IMR-90 (cell line): Measurements from ENCODE around the gene DAPK3. TPM values are rescaled to one million over a fixed set of nuclear protein-coding genes. Genes with fewer than 3 reads are reported as not detected.

Experiments used
- ATAC-seq: fragments of 200-7000 bp; cut with Tn5 transposase; 2 replicates; pipeline ENCODE4 v1.9.1; 2020; ENCODE audit warnings: low read depth, mild to moderate bottlenecking, moderate library complexity
- BruUV-seq: library from RNA; stranded (reverse); fragments of 400-500 nt; replicated peaks from 2 replicates; lab custom pipeline; 2021; lab: Mats Ljungman, UMichigan
- CTCF ChIA-PET: fragments of 300-600 bp; formaldehyde crosslinking; extraction: SDS; loops from one replicate; lab custom pipeline; 2021; ENCODE audit warnings: antibody characterized with exemption; lab: Yijun Ruan, JAX
- POLR2A ChIA-PET: fragments of 300-600 bp; sonication (Branson Sonifier 250); formaldehyde crosslinking; loops from one replicate; lab custom pipeline; 2022; ENCODE audit warnings: antibody characterized with exemption; ENCODE audit not compliant: unreplicated experiment; lab: Charles Lee
- DNase-seq: peaks from one replicate; pipeline ENCODE4 v3.0.0; 2013
- H2AFZ ChIP-seq: replicated peaks from 2 replicates; pipeline ENCODE3; 2013; ENCODE audit warnings: low read length, mild to moderate bottlenecking; ENCODE audit not compliant: poor library complexity
- H2AK5ac ChIP-seq: 2 replicates; pipeline ENCODE4 v1.6.1; 2013; ENCODE audit warnings: low read depth, low read length, inconsistent platforms
- H2AK9ac ChIP-seq: replicated peaks from 2 replicates; pipeline ENCODE3; 2013; ENCODE audit warnings: mild to moderate bottlenecking, low read depth, low read length, moderate library complexity; ENCODE audit not compliant: poor library complexity
- H2BK120ac ChIP-seq: 2 replicates; pipeline ENCODE4 v1.6.1; 2013; ENCODE audit warnings: low read depth, low read length, inconsistent platforms
- H2BK15ac ChIP-seq: 3 replicates; pipeline ENCODE4 v1.6.1; 2013; ENCODE audit warnings: low read depth, low read length, inconsistent platforms
- H2BK20ac ChIP-seq: 2 replicates; pipeline ENCODE4 v1.6.1; 2013; ENCODE audit warnings: low read depth, mild to moderate bottlenecking, inconsistent platforms, low read length, moderate library complexity
- H2BK5ac ChIP-seq: 2 replicates; pipeline ENCODE4 v1.6.1; 2013; ENCODE audit warnings: mild to moderate bottlenecking, low read depth, low read length, inconsistent platforms; ENCODE audit not compliant: poor library complexity, severe bottlenecking
- H3K14ac ChIP-seq: replicated peaks from 2 replicates; pipeline ENCODE4 v1.6.1; 2013; ENCODE audit warnings: low read depth, low read length, inconsistent platforms
- H3K18ac ChIP-seq: 2 replicates; pipeline ENCODE4 v1.6.1; 2013; ENCODE audit warnings: low read depth, low read length, control low read depth
- H3K23ac ChIP-seq: 2 replicates; pipeline ENCODE4 v1.6.1; 2013; ENCODE audit warnings: low read depth, low read length, inconsistent platforms
- H3K27ac ChIP-seq: 2 replicates; pipeline ENCODE4 v1.5.1; 2013; ENCODE audit warnings: mild to moderate bottlenecking, control low read depth, low read length; ENCODE audit not compliant: insufficient read depth
- H3K27me3 ChIP-seq: 2 replicates; pipeline ENCODE4 v1.6.1; 2013; ENCODE audit warnings: low read length; ENCODE audit not compliant: control insufficient read depth, insufficient read depth
- H3K36me3 ChIP-seq: 2 replicates; pipeline ENCODE4 v1.6.1; 2013; ENCODE audit warnings: low read length, mixed read lengths; ENCODE audit not compliant: control insufficient read depth, insufficient read depth
- H3K4ac ChIP-seq: 2 replicates; pipeline ENCODE4 v1.6.1; 2013; ENCODE audit warnings: low read depth, low read length, inconsistent platforms
- H3K4me1 ChIP-seq: 2 replicates; pipeline ENCODE4 v1.6.1; 2013; ENCODE audit warnings: low read length, mixed read lengths; ENCODE audit not compliant: control insufficient read depth, insufficient read depth
- H3K4me2 ChIP-seq: 2 replicates; pipeline ENCODE4 v1.6.1; 2013; ENCODE audit warnings: low read depth, mild to moderate bottlenecking, control low read depth, low read length, moderate library complexity
- H3K4me3 ChIP-seq: 2 replicates; pipeline ENCODE4 v1.5.1; 2013; ENCODE audit warnings: low read depth, mild to moderate bottlenecking, control low read depth, low read length, moderate library complexity; ENCODE audit not compliant: insufficient read depth
- H3K56ac ChIP-seq: 2 replicates; pipeline ENCODE4 v1.6.1; 2013; ENCODE audit warnings: low read length, inconsistent platforms; ENCODE audit not compliant: insufficient read depth; ENCODE audit errors: extremely low read depth
- H3K79me1 ChIP-seq, 2 experiments: 2 replicates each; pipeline ENCODE4 v1.6.1; 2013; ENCODE audit warnings: low read length in 2 of 2, inconsistent platforms in 1 of 2, low read depth in 1 of 2
- H3K9ac ChIP-seq: 2 replicates; pipeline ENCODE4 v1.6.1; 2013; ENCODE audit warnings: low read depth, low read length, control low read depth
- H3K9me1 ChIP-seq: 2 replicates; pipeline ENCODE4 v1.6.1; 2013; ENCODE audit warnings: low read length, inconsistent platforms; ENCODE audit not compliant: insufficient read depth
- H3K9me3 ChIP-seq: 2 replicates; pipeline ENCODE4 v1.6.1; 2013; ENCODE audit warnings: low read length; ENCODE audit not compliant: control insufficient read depth, insufficient read depth
- H4K20me1 ChIP-seq: 2 replicates; pipeline ENCODE4 v1.6.1; 2013; ENCODE audit warnings: low read length, inconsistent platforms; ENCODE audit not compliant: insufficient read depth
- H4K5ac ChIP-seq: 2 replicates; pipeline ENCODE4 v1.6.1; 2013; ENCODE audit warnings: mild to moderate bottlenecking, low read depth, low read length, control low read depth
- H4K8ac ChIP-seq, 2 experiments: 2 replicates each; pipeline ENCODE4 v1.6.1; 2013; ENCODE audit warnings: low read depth in 2 of 2, low read length in 2 of 2, control low read depth in 1 of 2, inconsistent platforms in 1 of 2
- H4K91ac ChIP-seq: 2 replicates; pipeline ENCODE4 v1.6.1; 2013; ENCODE audit warnings: low read depth, low read length, inconsistent platforms; ENCODE audit not compliant: insufficient read depth
- CHD1 ChIP-seq: IDR thresholded peaks from 2 replicates; pipeline ENCODE4 v1.6.1; 2012; ENCODE audit warnings: low read depth, low read length, improper control_type of control experiment
- MXI1 ChIP-seq: IDR thresholded peaks from 2 replicates; pipeline ENCODE4 v1.6.1; 2012; ENCODE audit warnings: low read depth, mild to moderate bottlenecking, low read length, moderate library complexity, borderline replicate concordance
- NFE2L2 ChIP-seq: fragments of 150-350 bp; IDR thresholded peaks from 2 replicates; pipeline ENCODE4 v1.6.1; 2016; ENCODE audit warnings: low read depth, mild to moderate bottlenecking, low read length
- POLR2A ChIP-seq: IDR thresholded peaks from 2 replicates; pipeline ENCODE4 v1.6.1; 2012; ENCODE audit warnings: mild to moderate bottlenecking, low read depth, low read length
- RCOR1 ChIP-seq: IDR thresholded peaks from 2 replicates; pipeline ENCODE4 v1.6.1; 2012; ENCODE audit warnings: mild to moderate bottlenecking, low read length, improper control_type of control experiment; ENCODE audit not compliant: insufficient replicate concordance
- RFX5 ChIP-seq: IDR thresholded peaks from 2 replicates; pipeline ENCODE4 v1.8.0; 2012; ENCODE audit warnings: low read depth, mild to moderate bottlenecking, low read length, moderate library complexity
- WGBS, 2 experiments: methylation state at CpG; one replicate each; pipeline versions ENCODE4 v1.1.5 to v1.1.7; 2013; ENCODE audit warnings: missing lambda C conversion rate in 2 of 2; ENCODE audit not compliant: insufficient read length in 1 of 2; ENCODE audit errors: extremely low coverage in 2 of 2; 5-methylcytosine and 5-hydroxymethylcytosine counted together
- dilution Hi-C: fragments of 300-500 bp; cut with HindIII; formaldehyde crosslinking; loops from one replicate; pipeline ENCODE4 v1.14.3; 2018; ENCODE audit warnings: low sequenced_read_pairs; ENCODE audit not compliant: unreplicated experiment
- in situ Hi-C: fragments of 300-500 bp; cut with MboI; formaldehyde crosslinking; loops from 3 replicates; pipeline ENCODE4 v1.14.3; 2019; ENCODE audit warnings: low sequenced_read_pairs, inconsistent platforms, mixed read lengths
- intact Hi-C: fragments of 100-400 bp; cut with micrococcal nuclease; formaldehyde crosslinking; loops from 2 replicates; pipeline ENCODE4 v1.10.0; 2022
- polyA plus RNA-seq, 3 experiments: library from polyadenylated mRNA; depleted of rRNA; stranded (reverse); fragments of >200 nt; gene quantifications; 2 replicates each; pipeline ENCODE4 v1.2.3, GENCODE V29; 2012; ENCODE audit warnings: low replicate concordance in 1 of 3
- total RNA-seq: library from RNA; depleted of rRNA; stranded (reverse); fragments of >200 nt; gene quantifications from 2 replicates; pipeline ENCODE4 v1.2.3, GENCODE V29; 2012
- TF ChIP-seq, protein P1 (sequence below): conservative IDR thresholded peaks from 2 replicates; pipeline ENCODE4 v1.5.1; 2012; ENCODE audit warnings: mild to moderate bottlenecking, low read depth, low read length, improper control_type of control experiment

The DAPK3 gene
- total and polyA plus RNA-seq, 2 of the 4 experiments (the other 2 are of a cell fraction) = 145 to 188 TPM

DNA sequence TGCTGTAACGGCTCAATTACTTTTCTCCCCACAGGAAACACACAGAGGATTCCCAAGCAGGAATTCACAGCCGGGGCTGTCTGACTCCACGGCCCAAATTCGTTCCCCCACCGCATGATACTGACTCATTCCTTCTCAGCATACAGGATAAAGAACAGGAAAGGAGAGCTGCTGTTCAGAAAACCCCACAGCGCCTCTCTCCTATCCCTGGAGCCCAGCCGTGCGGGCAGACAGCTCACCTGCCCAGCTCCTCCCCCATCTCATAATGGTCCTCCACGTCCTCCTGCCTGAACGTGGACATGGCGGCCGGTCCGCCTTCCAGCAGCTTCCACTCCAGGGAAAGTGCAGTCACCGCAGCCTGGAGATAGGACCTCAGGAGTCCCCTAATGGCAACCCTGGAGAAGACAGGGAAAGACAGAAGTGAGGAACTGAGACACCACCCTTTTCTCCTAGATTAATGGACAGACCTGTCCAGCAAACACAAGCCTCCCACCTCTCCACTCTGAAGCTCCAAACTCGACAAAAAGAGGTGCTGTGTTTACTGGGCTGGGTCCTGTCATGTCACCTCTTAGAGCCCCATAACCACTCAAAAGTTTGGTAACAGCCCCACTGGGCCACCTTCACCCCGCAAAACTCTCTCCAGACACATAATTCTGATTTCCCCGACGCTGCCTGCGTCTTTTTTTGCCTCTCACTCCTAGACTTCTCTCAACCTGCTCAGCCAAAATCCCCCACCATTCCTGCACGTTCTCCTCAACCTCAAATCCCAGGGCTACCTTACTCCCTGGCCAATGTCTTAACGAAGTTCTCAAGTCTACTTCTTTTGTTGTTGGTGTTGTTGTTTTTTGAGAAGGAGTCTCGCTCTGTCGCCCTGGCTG lies 1.2 kb downstream of the DAPK3 start:
- peak; percentile 55; the same call in 1 of the 2 replicates for TF ChIP-seq MXI1
- peak; percentile 19; the same call in 1 of the 2 replicates for TF ChIP-seq NFE2L2
- no peak for TF ChIP-seq RFX5
- no peak for TF ChIP-seq RCOR1
- peak; percentile 75; the same call in 1 of the 2 replicates for TF ChIP-seq POLR2A
- peak; percentile 24; the same call in 1 of the 2 replicates for TF ChIP-seq CHD1
- TF ChIP-seq, protein P1, sequence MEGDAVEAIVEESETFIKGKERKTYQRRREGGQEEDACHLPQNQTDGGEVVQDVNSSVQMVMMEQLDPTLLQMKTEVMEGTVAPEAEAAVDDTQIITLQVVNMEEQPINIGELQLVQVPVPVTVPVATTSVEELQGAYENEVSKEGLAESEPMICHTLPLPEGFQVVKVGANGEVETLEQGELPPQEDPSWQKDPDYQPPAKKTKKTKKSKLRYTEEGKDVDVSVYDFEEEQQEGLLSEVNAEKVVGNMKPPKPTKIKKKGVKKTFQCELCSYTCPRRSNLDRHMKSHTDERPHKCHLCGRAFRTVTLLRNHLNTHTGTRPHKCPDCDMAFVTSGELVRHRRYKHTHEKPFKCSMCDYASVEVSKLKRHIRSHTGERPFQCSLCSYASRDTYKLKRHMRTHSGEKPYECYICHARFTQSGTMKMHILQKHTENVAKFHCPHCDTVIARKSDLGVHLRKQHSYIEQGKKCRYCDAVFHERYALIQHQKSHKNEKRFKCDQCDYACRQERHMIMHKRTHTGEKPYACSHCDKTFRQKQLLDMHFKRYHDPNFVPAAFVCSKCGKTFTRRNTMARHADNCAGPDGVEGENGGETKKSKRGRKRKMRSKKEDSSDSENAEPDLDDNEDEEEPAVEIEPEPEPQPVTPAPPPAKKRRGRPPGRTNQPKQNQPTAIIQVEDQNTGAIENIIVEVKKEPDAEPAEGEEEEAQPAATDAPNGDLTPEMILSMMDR = peak; percentile 35
- in situ Hi-C loops (no loop called here), intact Hi-C loops (loop anchor here (5.0 kb wide), 1 partner anchor 302 kb away; no protein-coding TSS in a partner anchor), dilution Hi-C loops (no loop called here)
- Histone ChIP-seq H2BK120ac (peak overlapping the region; percentile 90), H4K5ac (peak overlapping the region; percentile 77), H3K14ac (peak overlapping the region; percentile 100), H3K9ac (peak overlapping the region; percentile 100), H3K27me3 (no peaks in the 10 kb centered on the region), H3K56ac (peak overlapping the region; percentile 97), H3K27ac (peak overlapping the region; percentile 99), H3K4ac (peak overlapping the region; percentile 98), H3K9me1 (0 out of 2 replicates have a peak, but pooled peaks cover 16% of the 10 kb centered on the region), H3K4me1 (peaks cover 9% of the 10 kb centered on the region), H3K79me1 (peaks cover 5 to 43% of the 10 kb centered on the region in 2 experiments; a peak in 2 of 4 replicates), H3K9me3 (no peaks in the 10 kb centered on the region), H3K18ac (peak overlapping the region; percentile 93), H2AK5ac (peak overlapping the region; percentile 99), H3K36me3 (peaks cover 40% of the 10 kb centered on the region), H2BK5ac (peak overlapping the region; percentile 98), H3K4me2 (peak overlapping the region; percentile 98), H2BK15ac (peak overlapping the region; percentile 98), H2AK9ac (peak overlapping the region; percentile 80), H4K8ac (peak overlapping the region; percentile 75 to 84), H4K91ac (peak overlapping the region; percentile 98), H4K20me1 (peaks cover 75% of the 10 kb centered on the region), H2AFZ (peak overlapping the region; percentile 44), H2BK20ac (peak overlapping the region; percentile 77), H3K4me3 (peak overlapping the region; percentile 81), H3K23ac (peak overlapping the region; percentile 99)
- ChIA-PET CTCF (interaction anchor here (1.1 to 2.2 kb wide), 2 partner anchors 16 to 18 kb away, joined by 5 to 8 read pairs; partner anchors contain the start of gene EEF2), POLR2A (interaction anchor here (0.7 to 1.0 kb wide), 4 partner anchors 13 to 18 kb away, joined by 3 read pairs; partner anchors contain the start of gene EEF2)
- peak; percentile 1 for ATAC-seq
- TSS peak; percentile 96 for BruUV-seq
- DNase-seq = peak; percentile 82
- 0% methylated on average over 2 of the region's 23 CpGs; no CpG with 5 or more reads in 1 of the 2 experiments for WGBS, 2 experiments
